HG02970 (cell line): Measurements from ENCODE around the gene NFYA.
"Not testable (repeated sequence)": the region's sequence is repeated elsewhere in the genome, so short reads cannot be mapped to it uniquely, and the experiment has no call there.

ENCODE experiments used
- ATAC-seq: cut with Tn5 transposase; IDR thresholded peaks from one replicate; pipeline ENCODE4 v1.9.1; 2021; ENCODE audit warnings: mild to moderate bottlenecking, moderate library complexity, moderate number of reproducible peaks; ENCODE audit not compliant: unreplicated experiment, low FRiP score

NFYA gene

DNA sequence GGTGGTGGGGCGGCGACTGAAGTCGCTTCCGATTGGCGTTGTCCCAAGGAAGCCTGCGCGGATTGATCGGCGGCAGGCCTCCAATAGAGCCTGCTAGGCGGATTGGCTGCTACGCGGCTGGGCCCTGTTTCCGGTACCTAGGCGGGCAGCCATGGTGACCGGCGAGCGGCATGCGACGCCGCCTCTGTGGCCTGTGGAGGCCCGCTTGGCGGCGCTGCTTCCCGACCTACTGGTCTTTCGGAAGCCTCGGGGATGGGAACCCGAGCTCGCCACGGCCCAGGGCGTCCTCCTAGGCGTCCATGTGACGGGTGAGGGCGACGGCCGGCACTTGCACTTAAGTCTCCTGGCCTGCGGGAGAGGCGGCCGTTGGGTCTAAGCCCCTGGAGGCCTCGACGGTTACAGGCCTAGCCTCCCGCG, 28.1 kb downstream of the NFYA start:
- ATAC-seq, result no peak

DNA sequence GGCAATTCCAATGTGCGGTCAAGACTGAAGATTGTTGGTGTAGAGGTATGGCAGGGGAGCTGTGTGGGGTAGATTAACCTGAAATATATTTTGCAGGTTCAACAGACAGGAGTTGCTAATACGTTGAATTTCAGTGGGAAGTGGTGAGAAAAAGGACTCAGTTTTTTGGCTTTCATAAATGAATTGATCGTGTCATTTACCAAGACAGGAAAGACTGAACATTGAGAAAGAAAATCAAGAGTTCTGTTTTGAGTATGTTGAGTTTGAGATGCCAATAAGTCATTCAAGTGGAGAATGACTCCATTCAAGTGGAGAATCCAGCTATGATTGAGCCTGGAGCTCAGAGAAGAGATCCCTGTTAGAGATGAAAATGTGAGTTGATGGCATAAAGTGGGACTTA, 31.1 kb downstream of the NFYA start:
- ATAC-seq, result no peak

DNA sequence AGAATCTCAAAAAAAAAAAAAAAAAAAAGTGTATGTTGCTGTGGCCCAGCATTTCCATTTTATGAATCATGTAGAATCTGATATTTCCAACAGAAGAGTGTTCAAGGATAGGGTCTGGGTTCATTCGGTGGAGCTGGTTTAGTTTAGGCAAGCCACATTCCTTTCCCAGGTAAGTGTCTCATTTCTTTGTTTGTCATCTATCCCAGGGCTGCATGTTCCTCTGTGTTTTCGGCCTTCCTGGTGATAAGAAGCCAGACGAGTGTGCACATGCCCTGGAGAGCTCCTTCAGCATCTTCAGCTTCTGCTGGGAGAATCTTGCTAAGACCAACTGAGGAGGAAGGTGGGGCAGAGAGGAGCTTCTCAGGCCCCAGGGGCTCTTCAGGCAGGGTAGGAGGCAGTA, 38.2 kb downstream of the NFYA start:
- no peak for ATAC-seq

DNA sequence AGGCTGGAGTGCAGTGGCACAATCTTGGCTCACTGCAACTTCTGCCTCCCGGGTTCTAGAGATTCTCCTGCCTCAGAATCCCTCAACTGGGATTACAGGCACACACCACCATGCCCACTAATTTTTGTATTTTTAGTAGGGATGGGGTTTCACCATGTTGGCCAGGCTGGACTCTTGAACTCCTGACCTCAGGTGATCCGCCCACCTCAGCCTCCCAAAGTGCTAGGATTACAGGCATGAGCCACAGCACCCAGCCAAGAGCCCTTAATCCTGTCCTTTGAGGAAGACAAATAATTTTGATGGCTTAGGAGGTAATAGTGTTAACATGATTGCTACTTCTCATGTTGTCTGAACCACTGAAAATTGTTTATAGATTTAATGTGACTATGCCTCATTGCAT, 42.3 kb downstream of the NFYA start:
- ATAC-seq, result not testable (repeated sequence)

DNA sequence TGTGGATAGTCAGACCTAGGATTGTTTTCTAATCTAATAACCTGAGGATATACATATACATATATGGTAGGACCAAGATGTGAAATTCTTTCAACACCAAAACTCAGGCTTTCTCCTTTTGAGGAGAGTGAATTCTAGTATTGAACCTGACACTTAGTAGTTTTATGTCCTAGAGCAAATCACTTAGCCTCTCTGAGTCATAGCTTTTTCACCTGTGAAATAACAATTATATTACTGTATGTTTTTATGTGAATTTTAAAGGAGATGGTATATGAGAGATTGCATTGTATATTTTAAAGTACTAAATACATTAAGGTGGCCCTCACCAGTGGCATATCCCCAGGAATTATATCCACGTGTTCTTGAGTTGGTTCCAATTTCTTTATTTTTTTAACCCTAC, 46.7 kb downstream of the NFYA start:
- ATAC-seq, result no peak

DNA sequence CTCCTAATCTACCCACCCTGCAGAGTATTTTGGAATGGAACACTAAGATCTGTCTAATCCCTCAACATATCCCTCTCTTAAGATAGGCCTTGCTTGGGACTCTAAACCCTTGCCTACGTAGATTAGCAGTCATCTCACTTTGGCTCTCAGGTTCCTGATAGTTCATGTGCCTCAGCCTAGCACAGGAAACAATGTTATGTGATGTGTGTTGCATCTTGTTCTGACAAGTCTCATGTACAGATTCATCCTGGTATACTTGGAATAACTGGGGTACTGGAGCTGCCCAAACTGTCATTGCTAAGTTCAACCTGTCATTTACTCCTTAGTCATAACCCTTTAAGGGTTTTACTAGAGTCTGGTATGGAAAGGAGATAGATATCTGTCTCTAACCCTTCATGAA, 47.3 kb downstream of the NFYA start:
- no peak for ATAC-seq

DNA sequence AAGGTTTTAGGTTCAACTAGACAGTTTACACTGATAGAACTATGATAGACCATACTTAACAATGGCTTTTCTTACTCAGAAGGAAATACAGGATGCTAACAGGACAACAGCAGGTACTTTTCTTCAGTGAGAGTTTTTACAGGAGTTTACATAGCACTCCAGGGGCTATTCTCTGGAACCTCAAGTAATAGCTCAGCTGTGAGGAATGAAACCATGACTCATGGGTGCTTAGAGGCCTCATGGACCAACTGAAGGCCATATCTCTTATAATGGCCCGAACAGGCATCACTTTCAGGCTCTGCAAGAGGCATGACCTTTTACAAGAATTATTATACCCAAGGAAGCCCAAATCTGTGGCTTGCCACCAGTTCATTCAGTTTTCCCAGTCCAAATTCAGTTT, 49.6 kb downstream of the NFYA start:
- ATAC-seq, result no peak

DNA sequence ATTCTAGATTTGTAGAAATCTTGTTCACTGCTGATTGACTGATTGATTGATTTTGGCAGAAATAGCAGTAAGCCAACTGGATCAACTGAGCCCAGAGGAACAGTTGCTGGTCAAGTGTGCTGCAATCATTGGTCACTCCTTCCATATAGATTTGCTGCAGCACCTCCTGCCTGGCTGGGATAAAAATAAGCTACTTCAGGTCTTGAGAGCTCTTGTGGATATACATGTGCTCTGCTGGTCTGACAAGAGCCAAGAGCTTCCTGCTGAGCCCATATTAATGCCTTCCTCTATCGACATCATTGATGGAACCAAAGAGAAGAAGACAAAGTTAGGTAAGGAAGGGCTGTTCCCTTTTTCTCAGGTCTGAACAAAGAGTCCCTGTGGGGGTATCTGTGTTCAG, 50.1 kb downstream of the NFYA start:
- no peak for ATAC-seq

DNA sequence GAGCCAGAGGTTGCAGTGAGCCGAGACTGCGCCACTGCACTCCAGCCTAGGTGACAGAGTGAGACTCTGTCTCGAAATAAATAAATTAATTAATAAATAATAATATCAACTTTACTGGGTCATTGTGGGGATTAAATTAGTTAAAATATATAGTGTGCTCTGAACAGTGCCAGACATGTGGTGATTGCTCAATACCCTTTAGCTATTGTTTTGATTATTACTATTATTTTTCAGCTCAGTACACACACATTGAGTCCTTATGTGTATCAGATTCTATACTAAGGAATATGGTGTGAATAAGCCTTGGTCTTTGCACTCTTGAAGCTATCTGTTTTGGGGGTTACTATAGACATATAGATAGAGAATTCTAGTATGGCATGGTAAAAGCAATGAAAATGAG, 52.5 kb downstream of the NFYA start:
- no peak for ATAC-seq

DNA sequence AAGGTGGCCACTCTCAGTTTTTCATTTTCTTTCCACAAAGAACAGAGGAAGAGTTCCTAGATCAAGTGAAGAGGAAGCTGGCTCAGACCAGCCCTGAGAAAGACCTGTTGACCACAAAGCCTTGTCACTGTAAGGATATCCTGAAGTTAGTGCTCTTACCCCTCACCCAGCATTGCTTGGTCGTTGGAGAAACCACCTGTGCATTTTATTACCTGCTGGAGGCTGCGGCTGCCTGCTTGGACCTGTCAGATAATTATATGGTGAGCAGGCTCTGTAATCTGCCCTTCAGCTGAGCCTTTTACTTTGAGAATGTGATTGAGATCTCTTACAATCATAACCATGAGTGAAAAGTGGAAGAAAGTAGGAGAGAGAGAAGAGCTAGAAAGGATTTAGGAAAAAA, 59.5 kb downstream of the NFYA start:
- no peak for ATAC-seq

DNA sequence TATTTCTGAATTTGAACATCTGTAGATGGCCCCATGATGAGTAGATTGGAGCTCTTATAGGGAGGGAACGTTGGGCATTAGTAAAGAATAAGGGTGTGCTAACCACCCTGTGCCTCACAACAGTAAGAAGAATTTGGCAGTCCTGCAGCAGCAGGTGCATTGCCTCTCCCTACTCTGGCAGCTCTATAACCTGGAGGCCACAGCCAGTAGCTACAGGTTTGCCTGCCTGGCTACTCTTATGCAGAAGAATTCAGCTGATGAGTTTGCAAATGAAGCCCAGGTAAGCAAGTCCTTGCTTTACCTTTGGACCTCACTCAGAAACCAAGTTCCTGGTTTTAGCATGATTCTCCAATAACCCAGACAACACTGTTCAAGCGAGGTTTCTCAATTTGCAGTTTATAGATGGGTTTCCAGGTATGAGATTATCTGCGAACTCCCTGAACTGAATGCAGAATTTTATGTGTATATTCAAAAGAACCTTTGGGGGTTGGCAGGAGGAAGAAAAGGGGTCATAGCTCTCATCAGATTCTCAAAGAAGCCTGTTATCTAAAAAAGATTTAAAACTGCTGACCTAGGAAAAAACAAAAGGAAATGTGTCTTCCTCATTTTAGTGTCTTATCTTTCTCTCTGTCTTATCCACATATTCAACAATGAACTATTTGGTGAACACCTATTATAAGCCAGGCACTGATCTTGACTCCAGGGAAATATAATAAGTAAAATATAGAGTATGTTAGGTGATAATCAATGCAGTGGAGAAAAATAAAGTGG, 62.5 kb downstream of the NFYA start:
- no peak for ATAC-seq

DNA sequence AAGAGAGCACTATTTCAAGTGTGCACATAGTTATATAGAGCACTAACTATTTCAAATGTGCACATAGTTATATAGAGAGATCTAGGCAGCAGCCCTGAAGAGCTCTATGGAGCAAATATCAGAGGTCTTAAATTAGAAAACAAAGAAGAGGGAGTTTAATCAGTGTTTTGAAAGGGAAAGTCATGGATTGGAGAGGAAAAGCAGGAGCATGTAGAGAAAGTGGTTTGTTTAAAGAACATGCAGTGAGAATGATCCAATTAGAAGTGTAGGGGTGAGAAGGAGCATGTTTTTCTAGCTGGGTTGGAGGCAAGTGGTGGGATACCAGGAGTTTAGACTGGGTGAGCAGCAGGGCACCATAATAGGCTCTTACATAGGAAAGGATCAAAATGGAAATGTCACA, 64.1 kb downstream of the NFYA start:
- ATAC-seq, result no peak

DNA sequence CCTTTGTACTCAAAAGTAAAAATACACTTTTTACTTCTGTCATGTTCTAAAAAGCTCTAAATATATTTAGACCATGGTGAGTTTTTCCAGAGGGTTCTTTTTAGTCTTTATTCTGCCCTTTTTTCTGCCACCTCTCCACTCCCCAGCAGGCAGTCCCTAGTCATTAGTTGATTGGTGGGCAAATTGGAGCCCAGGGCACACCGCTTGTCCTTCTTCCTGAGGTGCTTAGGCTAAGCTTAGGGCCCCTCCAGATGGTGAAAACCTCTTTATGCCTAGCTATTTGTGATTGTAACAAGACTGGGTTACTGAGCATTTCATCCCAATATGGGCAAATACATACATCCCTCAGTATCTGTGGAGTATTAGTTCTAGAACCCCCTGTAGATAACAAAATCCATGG, 75.1 kb downstream of the NFYA start:
- ATAC-seq, result no peak
